Skeletal muscle satellite cell (primary cell): ENCODE data around the gene FNIP2.
"Not testable (repeated sequence)": the region's sequence is repeated elsewhere in the genome, so short reads cannot be mapped to it uniquely, and the experiment has no call there.

ENCODE experiments used
- H3K27me3 ChIP-seq: 2 replicates; pipeline ENCODE4 v1.7.0; 2013; ENCODE audit warnings: low read length; ENCODE audit not compliant: control insufficient read depth, insufficient read depth
- H3K36me3 ChIP-seq: 2 replicates; pipeline ENCODE4 v1.7.0; 2013; ENCODE audit warnings: mild to moderate bottlenecking, control low read depth, low read length; ENCODE audit not compliant: insufficient read depth
- H3K4me1 ChIP-seq: 2 replicates; pipeline ENCODE4 v1.7.0; 2013; ENCODE audit warnings: low read length; ENCODE audit not compliant: control insufficient read depth, insufficient read depth
- H3K4me2 ChIP-seq: 2 replicates; pipeline ENCODE4 v1.7.0; 2013; ENCODE audit warnings: mild to moderate bottlenecking, low read length
- H3K4me3 ChIP-seq: 2 replicates; pipeline ENCODE4 v1.7.0; 2013; ENCODE audit warnings: low read length
- H3K9ac ChIP-seq: 2 replicates; pipeline ENCODE4 v1.7.0; 2013; ENCODE audit warnings: mild to moderate bottlenecking, low read depth, low read length, moderate library complexity
- H3K9me3 ChIP-seq: replicated peaks from 2 replicates; pipeline ENCODE4 v1.7.0; 2013; ENCODE audit warnings: mild to moderate bottlenecking, control low read depth, low read length

Gene FNIP2

GRCh38 chr4:158798062-158798461, 29.2 kb downstream of the FNIP2 start:
- Histone ChIP-seq H3K36me3 (no peaks in the 10 kb centered on the region), H3K4me3 (no peak overlapping the region), H3K9ac (no peak overlapping the region), H3K27me3 (no peaks in the 10 kb centered on the region), H3K9me3 (no peaks in the 10 kb centered on the region), H3K4me1 (peaks cover 22% of the 10 kb centered on the region), H3K4me2 (no peak overlapping the region)

- Histone ChIP-seq H3K9me3 (no peaks in the 10 kb centered on the region), H3K4me2 (no peak overlapping the region), H3K36me3 (no peaks in the 10 kb centered on the region), H3K27me3 (no peaks in the 10 kb centered on the region), H3K4me3 (no peak overlapping the region), H3K4me1 (peaks cover 19% of the 10 kb centered on the region), H3K9ac (no peak overlapping the region)
Observed at GRCh38 chr4:158799013-158799770, 30.4 kb downstream of the FNIP2 start.

- Histone ChIP-seq H3K4me3 (no peak overlapping the region), H3K9ac (no peak overlapping the region), H3K4me1 (peaks cover 19% of the 10 kb centered on the region), H3K36me3 (no peaks in the 10 kb centered on the region), H3K4me2 (no peak overlapping the region), H3K9me3 (no peaks in the 10 kb centered on the region), H3K27me3 (no peaks in the 10 kb centered on the region)
Observed at GRCh38 chr4:158799856-158800255, 31.0 kb downstream of the FNIP2 start.

GRCh38 chr4:158801066-158801465, 32.2 kb downstream of the FNIP2 start:
- H3K9ac ChIP-seq = no peak overlapping the region

GRCh38 chr4:158801677-158802076, 32.9 kb downstream of the FNIP2 start:
- peaks cover 14% of the 10 kb centered on the region for H3K4me1 ChIP-seq
- no peaks in the 10 kb centered on the region for H3K9me3 ChIP-seq
- no peaks in the 10 kb centered on the region for H3K36me3 ChIP-seq
- H3K9ac ChIP-seq = no peak overlapping the region
- no peak overlapping the region for H3K4me3 ChIP-seq
- H3K27me3 ChIP-seq = no peaks in the 10 kb centered on the region
- no peak overlapping the region for H3K4me2 ChIP-seq

More at GRCh38 chr4:158801066-158801465, 32.2 kb downstream of the FNIP2 start:
- no peaks in the 10 kb centered on the region for H3K9me3 ChIP-seq
- H3K4me1 ChIP-seq = peaks cover 19% of the 10 kb centered on the region
- H3K4me2 ChIP-seq = no peak overlapping the region
- no peaks in the 10 kb centered on the region for H3K36me3 ChIP-seq
- H3K27me3 ChIP-seq = no peaks in the 10 kb centered on the region
- no peak overlapping the region for H3K4me3 ChIP-seq

- H3K36me3 ChIP-seq = no peaks in the 10 kb centered on the region
- peaks cover 6% of the 10 kb centered on the region for H3K4me1 ChIP-seq
- no peak overlapping the region for H3K4me3 ChIP-seq
- no peak overlapping the region for H3K4me2 ChIP-seq
- no peaks in the 10 kb centered on the region for H3K27me3 ChIP-seq
- H3K9ac ChIP-seq = no peak overlapping the region
- H3K9me3 ChIP-seq = no peaks in the 10 kb centered on the region
Observed at GRCh38 chr4:158802914-158803313, 34.1 kb downstream of the FNIP2 start.

- Histone ChIP-seq H3K27me3 (no peaks in the 10 kb centered on the region), H3K36me3 (no peaks in the 10 kb centered on the region), H3K4me1 (peaks cover 21% of the 10 kb centered on the region), H3K4me3 (no peak overlapping the region), H3K9ac (no peak overlapping the region), H3K9me3 (no peaks in the 10 kb centered on the region), H3K4me2 (no peak overlapping the region)
Observed at GRCh38 chr4:158805635-158806471, 37.0 kb downstream of the FNIP2 start.

GRCh38 chr4:158807691-158808090, 38.9 kb downstream of the FNIP2 start:
- H3K9ac ChIP-seq = no peak overlapping the region
- H3K36me3 ChIP-seq = no peaks in the 10 kb centered on the region
- no peaks in the 10 kb centered on the region for H3K27me3 ChIP-seq
- peaks cover 30% of the 10 kb centered on the region for H3K4me1 ChIP-seq
- no peak overlapping the region for H3K4me3 ChIP-seq
- H3K4me2 ChIP-seq = no peak overlapping the region
- no peaks in the 10 kb centered on the region for H3K9me3 ChIP-seq

GRCh38 chr4:158808399-158808798, 39.6 kb downstream of the FNIP2 start:
- Histone ChIP-seq H3K4me1 (peaks cover 30% of the 10 kb centered on the region), H3K4me2 (no peak overlapping the region), H3K9ac (no peak overlapping the region), H3K36me3 (no peaks in the 10 kb centered on the region), H3K27me3 (no peaks in the 10 kb centered on the region), H3K9me3 (no peaks in the 10 kb centered on the region), H3K4me3 (no peak overlapping the region)

- H3K27me3 ChIP-seq, H3K4me3 ChIP-seq, H3K36me3 ChIP-seq, H3K9me3 ChIP-seq: not testable (repeated sequence)
- peak overlapping the region; percentile 79 for H3K9ac ChIP-seq
- H3K4me1 ChIP-seq = peaks cover 32% of the 10 kb centered on the region
- peak overlapping the region; percentile 61 for H3K4me2 ChIP-seq
Observed at GRCh38 chr4:158809208-158809607, 40.4 kb downstream of the FNIP2 start.

- Histone ChIP-seq H3K27me3 (no peaks in the 10 kb centered on the region), H3K9ac (peak overlapping the region; percentile 79), H3K4me2 (peak overlapping the region; percentile 61), H3K9me3 (no peaks in the 10 kb centered on the region), H3K4me3 (peak overlapping the region; percentile 35), H3K36me3 (no peaks in the 10 kb centered on the region), H3K4me1 (peaks cover 37% of the 10 kb centered on the region)
Observed at GRCh38 chr4:158809611-158810486, 41.0 kb downstream of the FNIP2 start.
